Uterus (tissue), 2 donors: Measurements from ENCODE around the gene HSPB6.

Experiments
- POLR2A ChIP-seq, 2 donors: fragments of 450-650 bp; IDR thresholded peaks; one replicate each; pipeline ENCODE4 v1.6.1; 2016; ENCODE audit warnings: antibody characterized with exemption in 2 of 2, mild to moderate bottlenecking in 1 of 2, moderate library complexity in 1 of 2
- TF ChIP-seq, protein P1 (sequence below), 4 experiments: fragments of 200-600 bp in 2 of 4; fragments of 450-650 bp in 2 of 4; sonication (generic) in 2 of 4; IDR thresholded peaks; one replicate each; pipeline ENCODE4 v1.5.1; 2016 to 2019; ENCODE audit warnings: antibody characterized with exemption in 4 of 4, mild to moderate bottlenecking in 2 of 4, moderate library complexity in 1 of 4

DNA sequence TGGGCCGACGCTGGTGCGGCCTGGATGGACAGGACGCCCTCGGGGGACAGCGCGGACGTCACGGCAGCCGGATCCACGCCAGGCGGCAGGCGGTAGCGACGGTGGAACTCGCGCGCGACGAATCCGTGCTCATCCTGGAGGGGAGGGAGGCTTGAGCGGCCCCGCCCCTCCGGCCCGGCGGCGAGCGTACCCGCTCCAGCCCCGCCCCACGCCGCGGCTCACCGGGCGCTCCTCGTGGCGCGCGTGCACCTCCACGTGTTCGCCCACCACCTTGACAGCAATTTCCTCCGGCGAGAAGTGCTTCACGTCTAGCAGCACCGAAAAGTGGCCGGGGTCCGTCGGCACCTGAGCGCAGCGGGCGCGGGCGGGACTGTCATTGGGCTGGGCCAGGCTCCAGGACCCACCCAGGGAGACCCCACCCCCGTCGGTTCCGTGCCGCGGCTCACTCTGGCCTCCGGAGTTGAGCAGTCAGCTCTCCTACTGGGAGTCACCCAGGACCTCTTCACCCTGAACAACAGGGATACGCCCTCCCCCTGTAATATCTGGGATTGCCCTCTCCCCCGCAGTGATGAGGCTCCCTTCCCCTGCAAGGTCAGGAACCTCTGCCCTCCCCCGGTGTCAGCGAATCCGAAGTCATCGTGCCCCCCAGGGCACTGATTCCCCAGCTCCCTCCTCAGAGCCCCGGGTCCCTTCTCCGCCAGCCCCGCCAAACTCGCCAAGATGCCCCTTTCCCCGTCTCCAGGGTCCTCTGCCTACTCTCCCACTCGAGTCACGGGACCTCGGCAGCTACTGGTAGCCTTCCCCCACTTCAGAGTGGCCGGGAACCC is 1.1 kb downstream of the HSPB6 start:
- TF ChIP-seq, protein P1, sequence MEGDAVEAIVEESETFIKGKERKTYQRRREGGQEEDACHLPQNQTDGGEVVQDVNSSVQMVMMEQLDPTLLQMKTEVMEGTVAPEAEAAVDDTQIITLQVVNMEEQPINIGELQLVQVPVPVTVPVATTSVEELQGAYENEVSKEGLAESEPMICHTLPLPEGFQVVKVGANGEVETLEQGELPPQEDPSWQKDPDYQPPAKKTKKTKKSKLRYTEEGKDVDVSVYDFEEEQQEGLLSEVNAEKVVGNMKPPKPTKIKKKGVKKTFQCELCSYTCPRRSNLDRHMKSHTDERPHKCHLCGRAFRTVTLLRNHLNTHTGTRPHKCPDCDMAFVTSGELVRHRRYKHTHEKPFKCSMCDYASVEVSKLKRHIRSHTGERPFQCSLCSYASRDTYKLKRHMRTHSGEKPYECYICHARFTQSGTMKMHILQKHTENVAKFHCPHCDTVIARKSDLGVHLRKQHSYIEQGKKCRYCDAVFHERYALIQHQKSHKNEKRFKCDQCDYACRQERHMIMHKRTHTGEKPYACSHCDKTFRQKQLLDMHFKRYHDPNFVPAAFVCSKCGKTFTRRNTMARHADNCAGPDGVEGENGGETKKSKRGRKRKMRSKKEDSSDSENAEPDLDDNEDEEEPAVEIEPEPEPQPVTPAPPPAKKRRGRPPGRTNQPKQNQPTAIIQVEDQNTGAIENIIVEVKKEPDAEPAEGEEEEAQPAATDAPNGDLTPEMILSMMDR (IDR thresholded peaks at IDR 0.05) = peak in 1 of 4 experiments; percentile 5
- TF ChIP-seq POLR2A (IDR thresholded peaks at IDR 0.05) = peak in 1 of 2 donors; percentile 66
